Endodermal cell (in vitro differentiated cells): ENCODE data around the gene SORCS2. TPM values are rescaled to one million over a fixed set of nuclear protein-coding genes. Genes with fewer than 3 reads are reported as not detected.

Experiments
- DNase-seq: peaks from one replicate; pipeline ENCODE4 v3.0.0-alpha.2; 2017
- H3K27ac ChIP-seq: 2 replicates; pipeline ENCODE4 v1.5.1; 2013; ENCODE audit warnings: mild to moderate bottlenecking, low read depth, low read length, moderate library complexity
- H3K27me3 ChIP-seq: 2 replicates; pipeline ENCODE4 v1.6.1; 2013; ENCODE audit warnings: mild to moderate bottlenecking, low read length, moderate library complexity; ENCODE audit not compliant: insufficient read depth, control insufficient read depth, poor library complexity, severe bottlenecking
- H3K36me3 ChIP-seq: 2 replicates; pipeline ENCODE4 v1.7.0; 2013; ENCODE audit warnings: mild to moderate bottlenecking, low read length, moderate library complexity; ENCODE audit not compliant: control insufficient read depth, insufficient read depth
- H3K4me1 ChIP-seq: one replicate; pipeline ENCODE4 v1.7.0; 2013; ENCODE audit warnings: low read length; ENCODE audit not compliant: control insufficient read depth, insufficient read depth
- H3K4me3 ChIP-seq: 2 replicates; pipeline ENCODE4 v1.5.1; 2013; ENCODE audit warnings: mild to moderate bottlenecking, low read length, moderate library complexity
- H3K9ac ChIP-seq: 2 replicates; pipeline ENCODE4 v1.6.1; 2013; ENCODE audit warnings: mild to moderate bottlenecking, low read length, moderate library complexity; ENCODE audit not compliant: poor library complexity, severe bottlenecking; ENCODE audit errors: extremely low read depth
- H3K9me3 ChIP-seq: 2 replicates; pipeline ENCODE4 v1.6.1; 2013; ENCODE audit warnings: mild to moderate bottlenecking, low read length, moderate library complexity; ENCODE audit not compliant: control insufficient read depth
- H3K27ac Mint-ChIP-seq: 2 replicates; pipeline ENCODE4 v1.8.0; 2020; ENCODE audit warnings: mixed read lengths
- H3K27me3 Mint-ChIP-seq: 2 replicates; pipeline ENCODE4 v1.8.0; 2021; ENCODE audit warnings: mild to moderate bottlenecking, mixed read lengths; ENCODE audit not compliant: insufficient read depth
- H3K36me3 Mint-ChIP-seq: 2 replicates; pipeline ENCODE4 v1.8.0; 2020; ENCODE audit warnings: low read depth, mixed read lengths
- H3K4me1 Mint-ChIP-seq: 2 replicates; pipeline ENCODE4 v1.8.0; 2020; ENCODE audit warnings: mixed read lengths
- H3K4me3 Mint-ChIP-seq: 2 replicates; pipeline ENCODE4 v1.8.0; 2020; ENCODE audit warnings: mild to moderate bottlenecking, moderate library complexity, mixed read lengths
- H3K9me3 Mint-ChIP-seq: 2 replicates; pipeline ENCODE4 v1.8.0; 2020; ENCODE audit warnings: mild to moderate bottlenecking, mixed read lengths
- WGBS, 2 experiments: methylation state at CpG; one replicate each; pipeline versions ENCODE4 v1.1.5 to v1.1.7; 2013; ENCODE audit warnings: missing lambda C conversion rate in 2 of 2, mixed read lengths in 1 of 2; ENCODE audit not compliant: insufficient coverage in 1 of 2, insufficient read length in 1 of 2; 5-methylcytosine and 5-hydroxymethylcytosine counted together
- total RNA-seq, 2 donors: library from RNA; stranded (reverse); fragmentation: NEBNext Ultra II Directional in 1 of 2; extraction: Animal tissue kit (Norgen Biotek cat#: 25700) in 1 of 2; gene quantifications; 2 replicates in 1 of 2; 3 replicates in 1 of 2; pipeline ENCODE4 v1.2.1, GENCODE V29; 2021
- TF ChIP-seq, protein P1 (sequence below): fragments of 200-600 bp; sonication (generic); conservative IDR thresholded peaks from 2 replicates; pipeline ENCODE4 v1.5.0; 2021; ENCODE audit warnings: antibody characterized with exemption, mild to moderate bottlenecking

SORCS2 gene
- total RNA-seq, 2 donors from 2014 or later: 1.4 to 1.9 TPM

DNA sequence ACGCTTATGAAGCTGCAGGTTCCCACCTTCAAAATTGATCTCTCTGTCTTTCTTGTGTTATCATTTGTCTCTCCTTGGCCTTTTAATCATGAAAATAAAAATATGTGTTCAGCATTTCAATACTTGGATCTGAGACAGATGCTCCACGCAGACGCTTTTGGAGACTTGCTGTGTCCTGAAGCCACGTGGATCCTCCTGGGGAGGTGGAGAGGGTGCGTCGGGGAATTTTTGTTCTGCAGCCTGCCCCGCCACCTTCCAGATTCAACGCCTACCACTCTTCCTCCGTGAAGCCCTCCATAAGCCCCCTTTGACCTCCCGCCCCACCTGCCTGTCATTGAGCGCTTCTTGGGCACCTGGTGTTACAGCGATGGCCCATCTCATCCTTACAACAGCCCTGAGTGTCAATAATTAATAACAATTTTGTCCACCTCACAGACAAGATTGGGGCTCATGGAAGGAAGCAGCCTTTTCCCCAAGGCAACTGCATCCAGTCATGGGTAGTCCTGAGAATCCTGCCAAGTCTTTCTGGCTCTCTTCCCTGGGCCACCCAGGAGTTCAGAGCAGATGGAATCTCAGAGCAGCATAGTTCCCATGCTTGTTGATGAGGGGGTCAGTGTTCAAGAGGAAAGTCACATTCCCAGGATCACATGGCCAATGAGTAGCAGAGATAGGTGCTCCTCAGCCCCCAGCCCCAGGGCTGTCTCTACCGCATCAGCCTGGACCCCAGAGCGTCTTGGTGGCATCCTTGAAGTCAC lies 415.0 kb downstream of the SORCS2 start:
- Mint-ChIP-seq H3K27me3 (no peaks in the 10 kb centered on the region), H3K9me3 (peaks cover 29% of the 10 kb centered on the region), H3K4me3 (no peak overlapping the region), H3K36me3 (no peaks in the 10 kb centered on the region), H3K27ac (no peak overlapping the region), H3K4me1 (no peaks in the 10 kb centered on the region)
- 92% methylated on average over 10 to 14 of the region's 14 CpGs for WGBS, 2 experiments
- no peak for DNase-seq
- Histone ChIP-seq H3K27me3 (no peaks in the 10 kb centered on the region), H3K4me1 (no peaks in the 10 kb centered on the region), H3K9ac (no peak overlapping the region), H3K4me3 (no peak overlapping the region), H3K27ac (no peak overlapping the region), H3K36me3 (no peaks in the 10 kb centered on the region), H3K9me3 (no peaks in the 10 kb centered on the region)
- TF ChIP-seq, protein P1, sequence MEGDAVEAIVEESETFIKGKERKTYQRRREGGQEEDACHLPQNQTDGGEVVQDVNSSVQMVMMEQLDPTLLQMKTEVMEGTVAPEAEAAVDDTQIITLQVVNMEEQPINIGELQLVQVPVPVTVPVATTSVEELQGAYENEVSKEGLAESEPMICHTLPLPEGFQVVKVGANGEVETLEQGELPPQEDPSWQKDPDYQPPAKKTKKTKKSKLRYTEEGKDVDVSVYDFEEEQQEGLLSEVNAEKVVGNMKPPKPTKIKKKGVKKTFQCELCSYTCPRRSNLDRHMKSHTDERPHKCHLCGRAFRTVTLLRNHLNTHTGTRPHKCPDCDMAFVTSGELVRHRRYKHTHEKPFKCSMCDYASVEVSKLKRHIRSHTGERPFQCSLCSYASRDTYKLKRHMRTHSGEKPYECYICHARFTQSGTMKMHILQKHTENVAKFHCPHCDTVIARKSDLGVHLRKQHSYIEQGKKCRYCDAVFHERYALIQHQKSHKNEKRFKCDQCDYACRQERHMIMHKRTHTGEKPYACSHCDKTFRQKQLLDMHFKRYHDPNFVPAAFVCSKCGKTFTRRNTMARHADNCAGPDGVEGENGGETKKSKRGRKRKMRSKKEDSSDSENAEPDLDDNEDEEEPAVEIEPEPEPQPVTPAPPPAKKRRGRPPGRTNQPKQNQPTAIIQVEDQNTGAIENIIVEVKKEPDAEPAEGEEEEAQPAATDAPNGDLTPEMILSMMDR: no peak

DNA sequence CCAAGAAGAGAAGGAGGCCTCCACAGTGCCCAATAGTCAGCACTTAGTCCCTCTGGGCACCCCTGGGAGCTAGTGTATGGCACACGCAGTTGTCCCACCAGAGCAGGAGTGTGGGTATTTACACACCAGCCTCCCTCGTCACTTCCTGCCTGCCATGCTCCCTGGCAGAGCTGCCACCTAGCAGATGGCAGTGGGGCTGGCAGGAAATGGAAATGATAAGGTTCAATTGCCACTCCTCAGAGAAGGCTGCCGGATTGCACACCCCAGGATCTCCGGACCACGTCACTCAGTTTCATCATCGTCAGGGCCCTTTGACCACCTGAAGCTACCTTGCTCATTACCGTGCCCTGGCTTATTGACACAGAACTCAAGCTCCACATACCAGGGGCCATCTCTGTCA lies 415.7 kb downstream of the SORCS2 start:
- H3K4me1 Mint-ChIP-seq: no peaks in the 10 kb centered on the region
- H3K36me3 Mint-ChIP-seq: no peaks in the 10 kb centered on the region
- TF ChIP-seq, protein P1: no peak
- Histone ChIP-seq H3K4me3 (no peak overlapping the region), H3K9ac (no peak overlapping the region), H3K27ac (no peak overlapping the region), H3K4me1 (no peaks in the 10 kb centered on the region), H3K36me3 (no peaks in the 10 kb centered on the region), H3K27me3 (no peaks in the 10 kb centered on the region), H3K9me3 (no peaks in the 10 kb centered on the region)
- H3K9me3 Mint-ChIP-seq: peaks cover 22% of the 10 kb centered on the region
- WGBS, 2 experiments: 90 to 92% methylated on average over 6 to 7 of the region's 7 CpGs
- no peaks in the 10 kb centered on the region for H3K27me3 Mint-ChIP-seq
- DNase-seq: no peak
- H3K4me3 Mint-ChIP-seq: no peak overlapping the region
- no peak overlapping the region for H3K27ac Mint-ChIP-seq

DNA sequence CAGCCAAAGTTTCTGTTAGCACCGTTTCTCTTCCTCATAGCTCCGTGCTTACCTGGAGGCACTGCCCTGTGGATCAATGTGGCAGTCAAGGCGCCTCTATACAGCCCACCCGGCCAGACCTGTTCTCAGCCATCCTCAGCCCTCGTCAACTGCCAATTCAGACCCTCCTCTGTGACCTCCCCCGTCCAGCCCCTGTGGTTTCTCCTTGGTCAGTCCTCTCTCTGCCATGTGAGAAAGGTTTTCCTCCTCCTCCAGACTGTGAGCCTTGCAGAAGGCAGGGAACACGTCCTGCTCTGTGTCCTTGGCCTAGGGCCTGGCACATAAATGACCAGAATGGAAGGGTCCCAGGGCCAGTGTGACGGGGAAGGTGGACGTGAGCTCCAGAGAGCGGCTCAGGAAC lies 417.0 kb downstream of the SORCS2 start:
- Histone ChIP-seq H3K4me3 (no peak overlapping the region), H3K9me3 (no peaks in the 10 kb centered on the region), H3K36me3 (no peaks in the 10 kb centered on the region), H3K4me1 (no peaks in the 10 kb centered on the region), H3K9ac (no peak overlapping the region), H3K27ac (no peak overlapping the region), H3K27me3 (no peaks in the 10 kb centered on the region)
- DNase-seq: no peak
- 83 to 84% methylated on average over 5 to 10 of the region's 10 CpGs for WGBS, 2 experiments
- no peaks in the 10 kb centered on the region for H3K4me1 Mint-ChIP-seq
- TF ChIP-seq, protein P1: no peak
- no peak overlapping the region for H3K27ac Mint-ChIP-seq
- H3K4me3 Mint-ChIP-seq: no peak overlapping the region
- no peaks in the 10 kb centered on the region for H3K36me3 Mint-ChIP-seq
- peaks cover 9% of the 10 kb centered on the region for H3K9me3 Mint-ChIP-seq
- no peaks in the 10 kb centered on the region for H3K27me3 Mint-ChIP-seq
